Measurements from ENCODE around the gene STK32C. TPM values are rescaled to one million over a fixed set of nuclear protein-coding genes. Genes with fewer than 3 reads are reported as not detected.

The STK32C gene
- total RNA-seq, 4 donors from 2014 or later: 4.8 to 6.4 (median 5.7) TPM

DNA sequence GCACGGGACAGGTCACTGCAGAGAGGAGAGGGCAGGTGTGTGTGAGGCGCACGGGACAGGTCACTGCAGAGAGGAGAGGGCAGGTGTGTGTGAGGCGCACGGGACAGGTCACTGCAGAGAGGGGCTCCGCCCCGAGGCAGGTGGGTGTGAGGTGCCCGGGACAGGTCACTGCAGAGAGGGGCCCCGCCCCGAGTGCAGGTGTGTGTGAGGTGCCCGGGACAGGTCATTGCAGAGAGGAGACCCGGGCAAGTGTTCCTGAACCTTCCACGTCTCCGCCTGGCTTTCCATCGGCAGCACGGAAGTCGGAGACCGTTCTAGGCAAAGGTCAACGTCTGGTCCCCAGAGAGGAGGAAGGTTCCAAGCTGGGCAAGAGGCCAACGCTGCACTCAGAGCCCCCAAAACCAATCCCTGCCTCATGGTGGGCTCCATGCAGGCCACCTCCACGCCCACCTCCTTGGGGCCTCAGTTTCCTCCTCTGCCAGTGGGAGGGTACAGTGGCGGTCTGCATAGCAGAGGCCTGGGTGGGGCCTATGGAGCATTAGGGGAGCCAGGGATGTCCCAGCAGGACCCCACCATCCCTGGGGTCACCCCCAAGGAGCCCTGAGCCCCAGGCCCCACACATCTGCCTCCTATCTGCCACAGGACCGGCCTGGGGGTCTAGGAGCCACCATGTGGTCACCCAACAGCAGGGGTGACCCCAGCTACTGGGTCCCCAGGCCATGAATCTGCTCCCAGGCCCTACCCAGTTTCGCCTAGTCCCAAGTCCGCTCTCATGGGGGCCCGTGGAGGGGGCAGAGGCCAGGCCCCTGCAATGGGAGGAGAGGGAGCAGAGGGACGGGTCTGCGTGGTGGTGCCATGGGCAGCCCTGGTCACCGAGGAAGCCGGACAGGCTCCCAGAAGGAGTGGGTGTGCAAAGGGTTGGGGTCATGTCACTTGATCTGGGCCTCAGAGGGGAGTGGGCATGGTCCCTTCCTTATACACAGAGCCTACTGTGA is 57.0 kb downstream of the STK32C start:
- 85% methylated on average over 27 to 29 of the region's 30 CpGs for WGBS, 2 donors
- no peak for DNase-seq (ENCODE audit: low spot score in 2 of 2)
- no peak for TF ChIP-seq POLR2A (IDR thresholded peaks at IDR 0.05)
- H3K4me3 ChIP-seq (ENCODE audit: low read depth, poor library complexity, severe bottlenecking): no peak overlapping the region
- intact Hi-C loops (cut with DNase I; ENCODE audit: low total_unique reads): no loop called here

DNA sequence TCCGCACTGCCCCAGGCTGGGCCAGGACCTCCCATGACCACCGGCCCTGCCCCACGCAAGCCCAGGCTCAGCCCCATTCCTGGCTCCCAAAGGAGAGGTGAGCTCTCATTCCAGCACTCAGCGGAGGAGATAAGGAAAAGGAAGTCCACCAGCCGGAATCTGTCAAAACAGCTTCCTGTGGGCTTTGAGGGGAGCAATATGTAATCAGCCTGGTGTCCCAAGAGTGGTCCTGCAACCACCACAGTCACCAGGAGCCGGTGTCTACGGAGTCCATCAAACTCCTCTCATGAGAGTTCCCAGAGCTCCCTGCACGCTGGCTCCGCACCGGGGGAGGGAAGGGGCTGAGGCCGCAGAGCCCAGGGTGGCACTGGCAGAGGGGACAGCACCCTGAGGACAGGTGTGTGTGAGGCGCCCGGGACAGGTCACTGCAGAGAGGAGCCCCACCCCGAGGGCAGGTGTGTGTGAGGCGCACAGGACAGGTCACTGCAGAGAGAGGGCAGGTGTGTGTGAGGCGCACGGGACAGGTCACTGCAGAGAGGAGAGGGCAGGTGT is 57.9 kb downstream of the STK32C start:
- DNase-seq (ENCODE audit: low spot score in 2 of 2): no peak
- 78 to 84% methylated on average over 15 to 16 of the region's 17 CpGs for WGBS, 2 donors
- no peak for TF ChIP-seq POLR2A (IDR thresholded peaks at IDR 0.05)
- TF ChIP-seq, protein P1, sequence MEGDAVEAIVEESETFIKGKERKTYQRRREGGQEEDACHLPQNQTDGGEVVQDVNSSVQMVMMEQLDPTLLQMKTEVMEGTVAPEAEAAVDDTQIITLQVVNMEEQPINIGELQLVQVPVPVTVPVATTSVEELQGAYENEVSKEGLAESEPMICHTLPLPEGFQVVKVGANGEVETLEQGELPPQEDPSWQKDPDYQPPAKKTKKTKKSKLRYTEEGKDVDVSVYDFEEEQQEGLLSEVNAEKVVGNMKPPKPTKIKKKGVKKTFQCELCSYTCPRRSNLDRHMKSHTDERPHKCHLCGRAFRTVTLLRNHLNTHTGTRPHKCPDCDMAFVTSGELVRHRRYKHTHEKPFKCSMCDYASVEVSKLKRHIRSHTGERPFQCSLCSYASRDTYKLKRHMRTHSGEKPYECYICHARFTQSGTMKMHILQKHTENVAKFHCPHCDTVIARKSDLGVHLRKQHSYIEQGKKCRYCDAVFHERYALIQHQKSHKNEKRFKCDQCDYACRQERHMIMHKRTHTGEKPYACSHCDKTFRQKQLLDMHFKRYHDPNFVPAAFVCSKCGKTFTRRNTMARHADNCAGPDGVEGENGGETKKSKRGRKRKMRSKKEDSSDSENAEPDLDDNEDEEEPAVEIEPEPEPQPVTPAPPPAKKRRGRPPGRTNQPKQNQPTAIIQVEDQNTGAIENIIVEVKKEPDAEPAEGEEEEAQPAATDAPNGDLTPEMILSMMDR (IDR thresholded peaks at IDR 0.05): no peak
- intact Hi-C loops (cut with DNase I; ENCODE audit: low total_unique reads): no loop called here
- H3K4me3 ChIP-seq (ENCODE audit: low read depth, poor library complexity, severe bottlenecking): no peak overlapping the region

DNA sequence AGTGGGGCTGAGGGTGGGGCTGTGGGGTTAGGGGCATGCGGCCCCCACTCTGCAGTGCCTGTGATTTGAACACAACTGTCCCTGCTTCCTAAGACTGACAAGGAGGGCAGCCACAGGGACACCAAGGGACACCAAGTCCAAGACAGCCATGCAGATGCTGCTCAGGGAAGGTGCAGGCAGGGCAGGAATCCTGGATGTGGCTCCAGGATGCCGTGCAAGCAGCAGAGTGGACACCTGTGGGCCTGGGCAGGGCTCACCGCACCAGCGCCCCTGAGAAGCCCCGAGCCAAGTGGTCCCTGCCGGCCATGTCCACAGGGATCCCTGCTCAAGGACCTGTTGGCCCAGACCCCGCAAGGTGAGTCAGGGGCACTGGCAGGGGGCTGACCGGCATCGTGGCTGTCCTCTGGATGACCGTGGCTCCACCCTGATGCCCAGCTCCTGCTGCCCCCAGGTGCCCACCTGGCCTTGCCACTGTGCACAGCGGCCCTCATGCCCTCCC is 58.5 kb downstream of the STK32C start:
- 72 to 85% methylated on average over 3 to 9 of the region's 11 CpGs for WGBS, 2 donors
- H3K4me3 ChIP-seq (ENCODE audit: low read depth, poor library complexity, severe bottlenecking): no peak overlapping the region
- TF ChIP-seq, protein P1 (IDR thresholded peaks at IDR 0.05): no peak
- no peak for TF ChIP-seq POLR2A (IDR thresholded peaks at IDR 0.05)
- DNase-seq (ENCODE audit: low spot score in 2 of 2): no peak
- intact Hi-C loops (cut with DNase I; ENCODE audit: low total_unique reads): no loop called here

DNA sequence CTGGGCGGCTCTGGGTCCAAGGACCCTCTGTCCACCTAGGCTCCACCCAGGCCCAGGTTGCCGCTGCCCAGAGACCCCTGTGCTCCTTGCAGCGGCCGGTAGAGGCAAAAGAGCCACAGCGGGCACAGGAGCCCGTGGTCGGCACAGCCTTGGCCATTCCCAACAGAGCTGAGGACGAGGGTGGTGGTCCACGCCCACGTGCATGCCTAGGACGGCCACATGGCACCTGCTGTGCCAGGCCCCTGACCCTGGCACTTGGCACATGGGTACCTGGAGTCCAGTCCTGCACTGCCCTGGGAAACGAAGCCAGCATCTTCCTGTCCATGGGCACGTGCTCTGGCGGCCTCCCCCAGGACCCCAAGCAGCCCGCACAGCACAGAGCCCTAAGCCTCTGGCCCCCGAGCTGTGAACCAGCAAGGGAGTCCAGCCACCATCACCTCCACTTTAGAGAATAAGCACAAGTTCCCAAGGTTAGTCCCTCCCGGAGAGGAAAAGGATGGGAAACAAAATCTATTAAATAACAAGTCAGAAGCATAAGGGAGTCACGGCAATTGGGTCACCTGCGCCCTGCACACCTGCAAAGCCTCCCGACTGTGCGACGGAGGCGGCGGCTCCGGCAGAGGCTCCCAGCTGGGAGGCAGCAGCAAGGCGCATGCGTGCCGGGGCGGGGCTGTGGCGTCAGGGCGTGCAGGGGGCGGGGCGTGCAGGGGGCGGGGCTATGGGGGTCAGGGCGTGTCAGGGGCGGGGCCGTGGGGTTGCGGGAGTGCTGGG is 59.1 kb downstream of the STK32C start:
- no peak for DNase-seq (ENCODE audit: low spot score in 2 of 2)
- no peak overlapping the region for H3K4me3 ChIP-seq (ENCODE audit: low read depth, poor library complexity, severe bottlenecking)
- 47 to 56% methylated on average over 18 to 26 of the region's 38 CpGs for WGBS, 2 donors
- intact Hi-C loops (cut with DNase I; ENCODE audit: low total_unique reads): no loop called here
- TF ChIP-seq POLR2A (IDR thresholded peaks at IDR 0.05): no peak
- TF ChIP-seq, protein P1 (IDR thresholded peaks at IDR 0.05): no peak

DNA sequence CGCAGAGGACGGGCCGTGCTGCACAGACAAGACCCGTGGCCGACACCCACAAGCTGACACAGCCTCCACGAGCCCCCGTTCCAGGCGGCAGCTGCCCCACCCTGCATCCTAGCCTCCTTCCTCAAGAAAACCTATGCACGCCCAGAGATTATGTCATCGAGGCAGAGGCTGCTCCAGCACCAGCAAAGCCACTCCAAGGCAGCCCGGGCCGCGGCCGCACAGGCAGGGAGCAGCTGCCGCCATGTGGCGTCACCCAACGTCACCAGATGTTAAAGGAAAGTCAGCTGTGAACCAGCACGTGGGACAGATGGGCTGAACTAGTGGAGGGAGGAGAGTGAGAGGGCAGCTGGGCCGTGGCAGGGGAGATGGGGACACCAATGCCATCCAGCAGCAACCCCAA is 59.8 kb downstream of the STK32C start:
- WGBS, 2 donors: 52 to 72% methylated on average over 18 to 19 of the region's 19 CpGs
- no peak overlapping the region for H3K4me3 ChIP-seq (ENCODE audit: low read depth, poor library complexity, severe bottlenecking)
- intact Hi-C loops (cut with DNase I; ENCODE audit: low total_unique reads): no loop called here
- TF ChIP-seq, protein P1 (IDR thresholded peaks at IDR 0.05): no peak
- TF ChIP-seq POLR2A (IDR thresholded peaks at IDR 0.05): no peak
- no peak for DNase-seq (ENCODE audit: low spot score in 2 of 2)
